ENCODE measurements around the gene CHRND.

Gene CHRND

GRCh38 chr2:232525791-232526371 is at the start of gene CHRND:
CHRND (plus strand) TSS chr2:232526160; CDS start chr2:232526216, 56 bp downstream.
- DNase-seq, result no peak

GRCh38 chr2:232476791-232477190 is 49.2 kb upstream of the CHRND start:
- no peak for DNase-seq

GRCh38 chr2:232477751-232478510 is 48.0 kb upstream of the CHRND start:
- DNase-seq, result no peak

DNA sequence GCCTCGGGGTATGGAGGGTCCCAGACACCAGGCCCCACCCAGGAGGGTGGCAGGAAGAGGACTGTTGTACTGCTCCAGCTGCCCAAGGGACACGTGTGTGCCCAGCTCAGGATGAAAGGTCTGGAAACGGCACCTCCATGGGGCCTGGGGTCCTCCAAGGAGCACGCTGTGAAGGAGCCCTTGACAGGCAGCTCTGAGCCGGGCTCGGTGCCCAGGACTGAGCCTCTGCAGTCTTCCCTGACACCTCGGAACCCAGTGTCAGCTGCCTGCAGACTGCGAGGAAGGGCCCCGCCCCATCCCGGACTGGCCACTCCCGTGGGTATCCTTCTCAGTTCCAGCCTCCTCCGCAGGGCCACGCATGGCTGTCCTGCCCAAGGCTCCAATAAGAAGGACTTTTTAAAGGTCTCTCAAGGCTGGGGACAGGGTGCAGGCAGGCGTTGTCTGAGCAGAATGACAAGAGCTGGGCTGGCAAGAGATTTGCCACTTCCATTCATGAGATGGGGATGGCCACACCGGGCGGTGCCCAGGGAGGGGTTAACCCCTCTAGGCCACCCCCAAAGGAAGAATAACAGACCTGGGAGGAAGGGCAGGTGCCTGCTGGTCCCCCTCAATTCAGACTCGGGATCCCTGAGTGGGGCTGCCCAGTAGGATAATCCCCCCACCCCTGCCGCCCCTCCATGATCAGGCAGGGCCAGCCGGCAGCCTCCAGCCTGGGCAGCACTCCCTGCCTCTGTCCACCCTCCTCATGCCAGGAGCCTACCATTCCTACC is 47.2 kb upstream of the CHRND start:
- no peak for DNase-seq

- no peak for DNase-seq
Observed at GRCh38 chr2:232479341-232480200, 46.4 kb upstream of the CHRND start.

GRCh38 chr2:232480201-232481190 is 45.5 kb upstream of the CHRND start:
- no peak for DNase-seq

DNA sequence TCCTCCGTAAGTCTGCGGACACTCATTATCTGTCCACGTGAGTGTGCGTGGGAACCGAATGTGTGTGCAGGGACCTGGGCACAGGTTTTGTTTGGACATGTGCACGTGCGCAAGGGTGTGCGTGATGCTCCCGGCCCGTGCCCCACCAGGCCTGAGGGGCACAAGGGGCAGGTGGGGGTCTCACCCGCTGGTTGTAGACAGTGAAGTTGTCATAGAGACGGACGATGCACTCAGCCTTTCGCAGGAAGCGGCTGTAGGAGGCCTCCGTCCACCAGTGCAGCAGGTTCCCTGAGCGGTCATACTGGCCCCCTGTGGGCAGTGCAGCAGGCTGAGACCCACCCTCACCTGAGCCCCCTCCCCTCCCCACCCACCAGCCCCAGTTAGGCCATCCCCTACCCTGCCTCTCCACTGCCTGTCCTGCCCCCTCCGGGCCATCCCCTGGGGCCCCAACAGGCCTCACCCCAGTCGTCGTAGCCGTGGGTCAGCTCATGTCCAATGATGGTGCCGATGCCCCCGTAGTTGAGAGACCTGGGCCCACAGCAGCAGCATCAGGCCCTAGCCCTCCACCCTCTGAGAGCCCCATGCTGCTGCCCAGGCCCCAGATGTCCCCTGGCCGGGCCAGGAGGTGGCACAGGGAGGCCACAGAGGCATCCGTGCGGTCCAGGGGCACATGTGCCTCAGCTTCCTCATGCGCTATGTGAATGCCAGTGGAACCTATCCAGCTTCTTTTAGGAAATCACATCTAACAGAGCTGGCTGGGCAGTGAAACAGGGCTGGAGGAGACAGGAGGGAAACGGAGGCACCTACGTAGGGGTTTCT is 44.4 kb upstream of the CHRND start:
- DNase-seq, result no peak

DNA sequence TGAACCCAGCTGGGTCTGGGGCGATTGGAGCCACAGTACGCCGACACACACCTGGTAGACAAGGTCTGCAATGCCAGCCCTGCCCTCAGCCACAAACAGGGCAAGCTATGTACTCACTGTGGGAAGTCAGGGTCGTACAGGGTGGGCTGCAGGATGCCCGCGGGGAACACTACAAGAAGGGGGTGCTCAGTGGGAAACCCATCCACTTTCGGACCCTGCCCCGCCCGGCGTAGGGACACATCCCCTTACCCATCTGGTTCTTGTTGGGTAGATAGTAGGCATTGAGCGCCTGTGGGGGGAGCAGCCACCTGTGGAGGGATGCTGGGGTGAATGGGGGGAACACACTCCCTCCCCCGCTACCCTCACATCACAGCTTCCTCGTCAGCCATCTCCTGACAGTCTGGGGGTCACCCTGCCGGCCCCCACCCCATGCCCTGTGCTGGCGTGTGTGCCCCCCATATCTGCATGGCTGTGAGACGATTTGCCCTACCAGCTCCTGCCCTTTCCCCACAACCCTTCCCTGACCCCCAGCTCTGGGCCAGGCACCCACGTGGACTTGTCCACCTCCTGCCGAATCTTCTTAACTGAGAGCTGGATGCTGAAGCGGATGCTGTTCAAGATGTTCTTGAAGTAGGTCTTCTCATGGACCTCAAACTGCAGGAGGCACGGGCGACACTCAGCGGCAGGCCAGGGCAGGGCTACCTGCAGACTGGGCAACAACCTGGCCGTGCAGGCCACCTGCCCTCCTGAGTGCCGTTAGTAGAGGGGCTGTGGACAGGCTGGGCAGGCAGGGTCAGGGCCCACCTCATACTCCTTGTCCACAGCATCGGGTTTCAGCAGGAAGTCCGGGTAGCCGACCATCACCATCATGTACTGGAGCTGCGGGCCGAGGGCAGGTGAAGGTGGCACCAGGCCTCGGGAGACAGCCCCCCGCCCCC is 43.4 kb upstream of the CHRND start:
- DNase-seq, result no peak

GRCh38 chr2:232483311-232483922 is 42.5 kb upstream of the CHRND start:
- no peak for DNase-seq

- no peak for DNase-seq
Observed at GRCh38 chr2:232483923-232484627, 41.9 kb upstream of the CHRND start.

DNA sequence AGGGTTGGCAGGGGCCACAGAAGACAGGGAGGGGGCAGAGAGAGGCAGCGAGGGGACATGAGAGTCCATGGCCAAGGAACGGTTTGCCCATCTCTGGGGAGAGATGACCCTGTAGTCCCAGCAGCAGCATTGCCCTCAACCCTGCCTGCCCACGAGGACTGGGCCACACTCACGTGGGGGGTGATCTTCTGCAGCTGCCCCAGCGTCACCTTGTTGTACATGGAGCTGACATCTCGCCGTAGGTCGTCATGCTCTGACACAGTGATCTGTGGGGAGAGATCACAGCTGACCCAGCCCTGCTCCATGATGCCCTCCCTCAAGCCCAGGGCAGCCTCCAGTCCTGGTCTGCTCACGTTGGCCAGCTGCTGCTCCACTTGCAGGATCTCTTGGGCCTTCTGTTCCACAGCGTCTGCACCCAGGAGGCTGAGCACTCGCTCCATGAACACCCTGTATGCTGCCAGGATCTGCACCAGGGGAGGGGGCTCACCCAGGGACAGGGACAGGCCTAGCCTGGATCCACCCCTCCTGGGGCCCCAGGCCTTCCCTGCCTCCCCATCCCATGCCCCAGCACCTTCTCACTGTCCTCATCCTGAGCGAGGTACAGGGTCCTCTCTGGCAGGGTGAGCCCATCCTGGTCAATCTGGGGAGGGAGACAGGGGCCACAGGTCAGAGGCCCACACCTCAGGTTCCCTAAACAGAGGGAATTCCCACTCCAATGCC is 41.2 kb upstream of the CHRND start:
- no peak for DNase-seq

DNA sequence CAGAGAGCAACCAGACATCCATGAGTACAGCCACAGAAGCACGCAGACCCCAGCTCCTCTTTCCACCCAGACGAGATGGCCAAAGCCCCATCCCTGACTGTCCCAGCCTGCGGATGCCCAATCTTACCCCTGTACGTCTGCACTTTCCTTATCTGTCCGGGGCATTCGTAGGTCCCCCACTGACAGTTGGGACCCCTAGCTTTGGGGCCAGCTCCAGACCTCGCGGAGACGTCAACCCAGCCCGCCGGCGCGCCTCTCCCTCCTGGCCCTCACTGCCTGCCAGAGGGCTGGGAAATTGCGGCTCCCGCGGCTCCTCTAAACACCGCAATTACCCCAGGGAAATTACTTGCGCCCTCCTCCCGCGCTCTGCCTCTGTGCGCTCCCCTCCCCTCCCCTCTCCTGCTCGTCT is 40.6 kb upstream of the CHRND start:
- no peak for DNase-seq

- DNase-seq, result no peak
Observed at GRCh38 chr2:232485757-232486557, 40.0 kb upstream of the CHRND start.

DNA sequence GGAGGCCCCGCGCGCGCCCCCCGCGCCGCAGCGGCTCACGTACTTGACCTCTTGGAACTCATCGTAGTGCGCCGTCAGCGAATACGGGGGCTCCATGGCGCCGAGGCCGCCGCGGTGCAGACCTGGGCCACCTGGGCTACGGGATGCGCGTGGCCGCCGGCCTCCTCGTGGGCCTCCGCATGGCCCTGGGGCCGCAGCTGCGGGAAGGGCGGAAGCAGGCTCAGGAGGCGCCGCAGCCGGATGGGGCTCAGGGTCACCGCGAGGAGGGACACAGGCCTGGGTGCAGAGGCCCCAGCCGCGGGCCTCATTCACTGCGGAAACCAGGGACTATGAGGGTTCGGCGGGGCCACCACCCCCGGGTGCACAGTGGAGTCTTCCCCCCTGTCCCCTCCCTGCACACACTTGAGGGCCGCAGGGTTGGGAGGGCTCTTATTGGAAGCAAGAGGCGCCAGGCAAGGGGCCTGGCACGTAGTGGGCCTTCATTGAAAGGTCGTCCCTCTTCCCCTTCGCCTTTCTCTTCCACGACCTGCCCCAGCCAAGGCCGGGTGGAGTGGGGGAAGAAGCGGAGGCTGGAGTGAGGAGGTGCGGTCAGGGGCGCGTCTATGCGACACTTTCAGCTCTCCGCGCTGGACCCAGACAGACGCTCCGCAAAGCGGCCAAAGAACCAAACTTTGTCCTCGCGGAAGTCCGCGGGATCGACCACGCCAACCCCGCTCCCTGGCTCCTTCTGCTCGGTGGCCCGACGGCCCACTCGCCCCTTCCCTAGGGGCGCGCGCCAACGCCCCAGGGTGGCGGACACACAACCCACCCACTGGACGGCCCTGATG is 39.2 kb upstream of the CHRND start:
- no peak for DNase-seq

DNA sequence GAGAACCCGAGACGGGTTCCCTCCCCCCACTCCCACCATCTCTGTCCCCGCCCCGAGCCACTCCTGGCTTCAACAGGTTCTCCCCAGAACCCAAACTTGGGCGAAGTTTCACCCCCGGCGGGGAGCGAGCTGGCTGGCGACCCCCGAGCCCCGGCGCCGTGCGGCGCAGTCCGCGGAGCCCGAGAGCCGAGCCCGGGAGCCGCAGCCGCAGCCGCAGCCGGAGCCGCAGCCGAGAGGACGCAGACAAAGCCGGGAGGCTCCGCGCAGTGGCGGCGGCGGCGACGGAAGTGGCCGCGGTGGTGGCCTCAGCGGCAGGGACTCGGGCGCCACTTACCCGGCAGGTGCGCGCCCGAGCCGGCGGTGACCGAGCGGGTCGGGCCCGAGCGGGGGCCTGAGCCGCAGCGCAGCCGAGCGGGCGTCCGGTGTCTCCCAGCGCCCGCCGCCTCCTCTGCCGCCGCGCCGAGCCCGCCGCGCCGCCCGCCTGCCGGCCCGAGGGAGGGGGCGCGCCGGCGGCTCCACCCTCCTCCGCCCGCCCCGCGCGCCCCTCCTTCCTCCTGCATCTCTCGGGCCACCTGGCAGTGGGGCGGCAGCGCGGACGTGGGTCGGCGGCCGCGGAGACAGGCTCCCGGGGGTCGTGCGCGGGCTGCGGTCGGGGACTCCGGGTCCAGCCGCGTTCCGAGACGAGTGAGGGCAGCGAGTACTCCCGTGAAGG is 38.4 kb upstream of the CHRND start, which contains the start of gene ECEL1:
Gene ECEL1, minus strand, starts transcription at position 450 of the 712 bp plus-strand sequence. CDS start 1,181 bp downstream, outside the sequence.
- no peak for DNase-seq
